NCI-H460 (cell line): ENCODE results near the gene SYPL1. TPM values are rescaled to one million over a fixed set of nuclear protein-coding genes. Genes with fewer than 3 reads are reported as not detected.
"Not testable (repeated sequence)": the region's sequence is repeated elsewhere in the genome, so short reads cannot be mapped to it uniquely, and the experiment has no call there.

Experiments used
- DNase-seq: peaks from one replicate; pipeline ENCODE4 v3.0.0-alpha.2; 2016; ENCODE audit warnings: low read depth; ENCODE audit errors: extremely low read depth
- polyA plus RNA-seq: library from polyadenylated mRNA; depleted of rRNA; stranded (reverse); fragments of >200 nt; gene quantifications from 2 replicates; pipeline ENCODE4 v1.2.3, GENCODE V29; 2014; cell fraction: nucleus; rRNA removed
- total RNA-seq: library from RNA; depleted of rRNA; stranded (reverse); fragments of >200 nt; shearing (Covaris generic); gene quantifications from 2 replicates; pipeline ENCODE4 v1.2.3, GENCODE V29; 2014; rRNA removed

SYPL1 gene
- 30.6 and 33.6 TPM in 2 replicates for total RNA-seq
- 18.1 and 27.4 TPM in 2 replicates for polyA plus RNA-seq

- peak; percentile 90 for DNase-seq
These were observed at the start of gene SYPL1 for GRCh38 chr7:106112118-106112971. SYPL1 (minus strand) TSS chr7:106112312; CDS start chr7:106112208, 104 bp downstream.

DNA sequence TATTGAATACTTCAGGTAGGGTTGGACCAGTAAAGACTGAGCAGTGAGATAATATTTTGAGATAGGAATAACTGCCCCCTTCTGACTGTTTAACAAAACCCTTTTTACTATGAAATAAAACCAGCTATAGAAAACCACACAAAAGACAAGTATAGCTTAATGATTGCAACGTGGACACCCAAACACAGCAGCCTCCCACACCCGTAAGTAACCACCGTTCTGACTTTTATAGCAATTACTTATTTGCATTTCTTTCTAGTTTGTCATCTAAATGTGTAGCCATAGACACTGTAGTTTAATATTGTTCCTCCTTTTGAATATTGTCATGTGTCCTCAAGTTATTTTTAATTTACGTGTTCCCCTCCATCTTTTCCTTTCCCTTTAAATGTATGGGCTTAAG lies 42.9 kb upstream of the SYPL1 start:
- no peak for DNase-seq

DNA sequence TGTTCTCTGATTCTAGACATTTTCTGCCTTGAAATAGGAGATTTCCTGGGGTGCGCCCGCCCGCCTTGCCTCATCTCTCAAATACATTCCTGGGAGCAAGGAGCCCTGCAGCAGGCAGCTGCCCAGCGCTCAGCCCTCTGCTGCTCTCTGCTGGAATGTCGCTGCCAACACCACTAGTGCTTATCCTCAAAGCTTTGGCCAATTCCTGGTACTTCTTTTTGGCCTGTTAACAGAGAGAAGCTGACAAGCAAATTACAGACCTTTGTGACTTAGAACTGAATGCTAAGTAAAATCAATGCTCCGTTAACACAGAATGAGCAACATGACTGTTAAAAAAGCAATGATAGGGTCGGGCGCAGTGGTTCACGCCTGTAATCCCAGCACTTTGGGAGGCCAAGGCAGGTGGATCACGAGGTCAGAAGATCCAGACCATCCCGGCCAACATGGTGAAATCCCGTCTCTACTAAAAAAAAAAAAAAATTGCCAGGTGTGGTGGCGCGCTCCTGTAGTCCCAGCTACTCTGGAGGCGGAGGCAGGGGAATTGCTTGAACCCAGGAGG lies 41.9 kb upstream of the SYPL1 start:
- DNase-seq, result peak; percentile 76

GRCh38 chr7:106152313-106152665 lies 40.2 kb upstream of the SYPL1 start:
- DNase-seq, result no peak

DNA sequence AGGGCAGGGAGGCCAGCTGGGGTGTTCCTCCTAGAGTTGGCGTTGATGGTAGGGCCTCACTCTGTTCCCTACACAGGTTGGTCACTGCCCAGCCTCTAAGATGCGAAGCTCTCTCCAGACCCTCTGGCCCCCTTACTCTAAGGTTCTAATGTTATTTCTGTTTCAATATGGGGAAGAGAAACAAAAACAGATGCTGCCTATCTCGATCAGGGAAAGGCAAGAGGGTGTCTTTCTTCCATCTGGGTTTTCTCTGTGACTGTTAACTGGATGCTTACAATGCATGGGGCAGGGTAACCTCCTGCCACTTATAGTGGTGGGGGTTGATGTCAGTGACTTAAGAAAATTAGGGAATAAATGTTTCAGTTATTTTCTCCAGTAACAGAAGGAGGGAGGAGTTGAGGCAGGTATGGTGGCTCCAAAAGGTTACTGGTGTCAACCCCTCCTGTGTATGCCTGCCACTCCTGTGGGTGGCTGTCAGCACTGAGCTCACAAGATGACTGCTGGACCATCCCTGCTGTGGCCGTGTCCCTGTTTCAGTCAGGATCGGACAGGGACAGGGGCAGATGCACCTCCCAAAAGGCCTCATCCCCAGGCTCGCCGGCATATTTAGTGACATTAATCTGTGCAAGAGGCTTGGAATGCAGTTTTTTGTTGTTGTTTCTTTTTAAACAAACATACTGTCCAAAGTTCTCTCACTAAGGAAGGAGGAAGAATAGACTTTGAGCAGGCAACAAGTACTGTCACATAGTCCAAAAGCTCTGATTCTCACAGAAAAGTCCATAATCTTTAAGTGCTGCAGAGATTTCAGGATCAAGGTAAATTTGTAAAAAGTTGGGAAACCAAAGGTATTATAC lies 39.6 kb upstream of the SYPL1 start:
- DNase-seq, result no peak

DNA sequence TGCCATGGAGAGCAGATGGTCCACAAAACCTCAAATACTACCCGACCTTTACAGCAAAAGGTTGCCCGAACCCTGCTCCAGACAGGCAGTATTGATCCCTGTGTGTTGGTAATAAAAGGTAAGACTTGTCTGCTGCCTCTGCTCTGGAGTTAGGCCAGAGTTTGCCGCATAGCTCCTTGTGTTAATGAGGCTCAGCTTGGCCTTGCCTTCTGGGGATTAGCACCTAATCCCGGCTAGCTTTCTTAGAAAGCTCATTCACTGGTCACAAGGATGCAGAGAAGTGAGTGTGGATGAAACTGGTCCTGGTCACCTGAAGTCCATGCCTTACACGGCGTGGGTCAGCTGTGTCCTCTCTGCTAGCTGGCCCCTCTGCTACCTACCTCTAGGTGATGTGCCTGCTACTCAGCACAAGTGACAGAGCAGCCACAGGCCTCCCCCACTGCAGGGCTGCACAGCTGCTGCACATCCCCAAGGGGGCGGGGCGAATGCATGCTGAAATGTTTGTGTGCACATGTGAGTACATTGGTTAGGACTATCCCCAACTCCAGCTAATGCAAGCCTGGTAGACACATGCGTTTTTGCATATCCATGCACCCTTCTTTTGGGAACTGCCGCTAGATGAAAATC lies 31.7 kb upstream of the SYPL1 start:
- no peak for DNase-seq

DNA sequence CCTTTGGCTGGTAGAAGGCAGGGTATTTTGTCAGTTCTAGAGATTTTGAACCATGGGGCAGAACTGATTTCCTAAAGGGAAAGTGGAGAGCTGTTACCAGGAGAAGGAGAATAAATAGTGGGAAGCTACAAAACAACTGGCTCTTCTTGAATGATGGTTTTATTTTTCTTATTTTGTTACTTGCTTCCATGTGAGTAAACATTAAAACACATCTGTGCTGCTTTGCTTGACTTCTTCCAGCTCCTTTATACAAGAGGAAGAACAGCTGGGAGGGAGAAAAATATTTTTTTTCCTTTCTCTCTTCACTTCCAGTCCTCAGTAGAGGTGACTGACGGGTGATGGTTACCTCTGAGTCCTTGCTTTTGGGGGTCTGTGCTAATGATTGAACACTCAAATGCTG lies 30.0 kb upstream of the SYPL1 start:
- DNase-seq, result no peak

- DNase-seq, result no peak
These were observed 28.5 kb upstream of the SYPL1 start for GRCh38 chr7:106140406-106141173.

DNA sequence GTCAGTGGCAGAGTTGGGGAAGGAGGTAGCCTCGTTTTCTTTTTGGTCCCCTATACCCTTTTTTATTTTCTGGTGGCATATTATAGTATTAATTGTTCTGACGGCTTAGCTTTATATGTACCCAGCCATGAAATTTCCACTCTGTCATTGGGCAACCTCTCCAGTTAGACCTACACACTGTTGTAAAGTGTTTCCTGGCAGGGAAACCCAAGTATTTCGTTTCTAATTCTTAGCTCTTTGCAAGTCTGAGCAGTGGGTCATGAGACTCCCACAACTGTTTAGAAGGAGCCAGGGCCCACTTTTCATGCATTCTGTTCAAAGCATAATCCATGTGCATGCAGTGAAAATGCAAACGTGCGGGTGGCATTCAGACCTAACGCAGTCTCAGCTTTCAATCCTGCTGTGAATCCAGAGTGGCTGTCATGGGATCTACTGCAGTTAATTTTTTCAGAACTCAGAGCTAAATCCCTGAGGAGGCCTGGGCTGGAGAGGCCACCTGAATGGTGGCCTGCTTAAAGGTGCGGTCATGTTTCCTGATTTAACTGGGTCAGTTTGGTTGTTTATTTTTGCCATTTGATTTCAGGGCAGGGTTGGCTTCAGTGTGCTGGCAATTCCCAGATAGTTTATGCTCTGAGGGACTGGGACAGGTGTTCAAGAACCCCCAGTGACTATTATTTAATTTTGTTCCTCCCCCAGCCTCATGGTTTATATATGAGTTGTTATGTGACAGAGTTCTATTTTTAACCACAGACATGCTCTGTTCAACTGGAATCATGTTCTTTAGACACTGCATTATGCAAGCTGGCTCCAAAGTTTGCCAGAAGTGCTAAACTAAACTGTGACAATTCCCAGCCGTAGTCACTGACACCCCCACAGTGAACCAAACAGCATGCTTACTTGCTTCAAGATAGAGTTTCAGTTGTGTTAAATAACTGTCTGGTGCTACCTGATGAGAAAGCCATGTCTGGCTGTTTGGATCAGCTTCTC lies 27.4 kb upstream of the SYPL1 start:
- no peak for DNase-seq

DNA sequence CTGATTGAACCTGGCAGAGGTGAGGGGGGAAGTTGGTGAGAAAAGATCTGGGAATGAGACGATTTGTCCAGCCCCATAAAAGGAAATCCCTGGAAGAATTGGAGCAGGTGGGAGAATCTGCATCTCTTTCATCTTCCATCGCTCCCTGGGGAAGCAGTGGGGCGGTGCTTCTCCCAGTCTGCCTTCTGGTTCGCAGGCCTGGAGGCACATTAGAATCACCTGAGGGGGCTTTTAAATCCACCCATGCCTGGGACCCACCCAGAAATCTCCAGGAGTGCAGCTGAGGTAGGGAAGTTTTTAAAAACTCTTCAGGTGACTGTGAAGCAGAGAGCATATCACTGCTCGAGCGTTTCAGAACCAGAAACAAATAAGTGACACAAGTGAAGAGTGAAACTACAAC lies 26.7 kb upstream of the SYPL1 start:
- no peak for DNase-seq

- DNase-seq, result not testable (repeated sequence)
These were observed 26.1 kb upstream of the SYPL1 start for GRCh38 chr7:106138181-106138580.

- DNase-seq, result no peak
These were observed 22.1 kb upstream of the SYPL1 start for GRCh38 chr7:106134241-106134640.

GRCh38 chr7:106129291-106129690 lies 17.2 kb upstream of the SYPL1 start:
- DNase-seq, result no peak

DNA sequence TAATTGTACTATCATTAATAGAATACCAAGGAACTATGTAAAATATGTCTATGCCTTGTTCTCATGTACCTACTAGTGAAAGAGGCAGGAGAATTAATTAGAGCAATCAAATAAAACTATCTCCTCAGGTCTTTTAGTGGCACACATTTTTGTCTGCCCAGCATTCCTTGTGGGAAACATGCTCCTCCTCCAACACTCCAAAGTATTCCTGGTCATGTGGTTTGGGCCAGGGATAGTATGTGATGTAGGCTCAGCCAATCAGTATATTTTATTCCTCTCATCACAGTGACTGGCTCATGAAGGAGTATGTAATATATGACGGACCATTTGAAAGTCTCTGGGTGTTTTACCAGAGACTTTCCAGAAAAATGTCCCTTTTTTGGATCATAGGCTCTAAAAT lies 16.7 kb upstream of the SYPL1 start:
- no peak for DNase-seq

DNA sequence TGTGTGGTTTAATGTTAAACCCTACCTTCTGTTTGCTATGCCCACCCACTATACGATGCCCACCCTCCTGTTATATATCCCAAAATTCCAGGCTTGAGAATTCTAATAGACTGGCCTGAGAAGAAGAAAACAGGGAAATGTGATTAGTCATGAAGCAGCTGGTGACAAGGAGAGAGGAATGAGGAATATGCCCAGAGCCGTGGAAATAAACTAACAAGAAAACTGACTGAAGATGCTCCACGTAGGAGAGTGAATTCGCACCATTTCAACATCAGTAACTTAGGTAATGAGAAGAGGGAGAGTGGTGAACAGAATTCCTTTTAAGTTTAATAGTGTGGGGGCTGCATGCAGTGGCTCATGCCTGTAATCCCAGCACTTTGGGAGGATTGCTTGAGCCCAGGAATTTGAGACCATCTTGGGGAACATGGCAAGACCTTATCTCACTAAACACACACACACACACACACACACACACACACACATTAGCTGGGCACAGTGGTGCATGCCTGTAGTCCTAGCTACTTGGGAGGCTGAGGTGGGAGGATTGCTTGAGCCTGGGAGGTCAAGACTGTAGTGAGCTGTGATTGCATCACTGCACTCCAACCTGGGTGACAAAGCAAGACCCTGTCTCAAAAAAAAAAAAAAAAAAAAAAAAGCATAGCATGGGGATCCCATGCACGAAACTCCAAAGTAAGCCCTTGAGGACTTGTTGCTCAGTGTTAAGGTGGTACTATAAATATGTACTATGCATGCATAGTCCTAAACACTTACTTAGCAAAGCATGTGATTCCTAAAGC lies 16.1 kb upstream of the SYPL1 start:
- DNase-seq, result no peak

GRCh38 chr7:106126170-106126938 lies 14.2 kb upstream of the SYPL1 start:
- DNase-seq, result peak; percentile 59

GRCh38 chr7:106125417-106125816 lies 13.3 kb upstream of the SYPL1 start:
- no peak for DNase-seq
